Measurements from ENCODE around the gene CIB1.
"Not testable (repeated sequence)": the region's sequence is repeated elsewhere in the genome, so short reads cannot be mapped to it uniquely, and the experiment has no call there.

The CIB1 gene

DNA sequence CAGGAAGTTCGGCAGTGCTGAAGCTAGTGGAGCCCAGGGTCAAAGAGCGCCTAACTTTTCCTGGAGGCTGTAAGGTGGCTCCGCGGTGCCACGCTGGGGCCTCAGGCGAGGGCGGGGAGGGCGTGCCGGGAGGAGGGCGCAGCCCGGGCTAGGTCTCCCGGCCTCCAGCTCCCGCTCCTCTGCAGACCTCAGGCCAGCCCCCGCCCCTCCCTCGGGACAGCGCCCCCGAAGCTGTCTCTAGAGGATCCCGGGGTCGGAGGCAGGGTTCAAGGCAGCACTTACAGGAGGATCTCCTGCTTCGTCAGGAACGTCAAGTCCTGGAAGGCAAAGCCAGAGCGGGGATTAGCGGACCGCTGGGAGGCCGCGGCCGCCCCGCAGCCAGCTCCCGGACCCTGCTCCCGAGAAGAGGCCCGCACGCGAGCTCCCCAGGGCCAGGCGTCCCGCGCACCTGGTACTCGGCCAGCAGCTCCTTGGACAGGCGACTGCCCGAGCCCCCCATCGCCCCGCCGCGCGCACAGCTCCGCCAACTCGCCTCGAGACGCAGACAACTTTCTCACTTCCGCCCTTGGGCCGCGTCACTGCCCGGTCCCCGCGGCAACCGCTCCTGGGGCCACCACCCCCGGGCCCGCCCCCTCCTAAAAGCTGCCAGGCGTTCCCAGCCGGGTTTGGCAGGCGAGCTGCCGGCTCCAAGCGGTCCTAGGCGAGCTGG lies at the start of gene CIB1:
CIB1 (minus strand) TSS at position 555 of the 709 bp plus-strand sequence; CDS start at position 499, 56 bp downstream.
- DNase-seq, result peak; percentile 64

DNA sequence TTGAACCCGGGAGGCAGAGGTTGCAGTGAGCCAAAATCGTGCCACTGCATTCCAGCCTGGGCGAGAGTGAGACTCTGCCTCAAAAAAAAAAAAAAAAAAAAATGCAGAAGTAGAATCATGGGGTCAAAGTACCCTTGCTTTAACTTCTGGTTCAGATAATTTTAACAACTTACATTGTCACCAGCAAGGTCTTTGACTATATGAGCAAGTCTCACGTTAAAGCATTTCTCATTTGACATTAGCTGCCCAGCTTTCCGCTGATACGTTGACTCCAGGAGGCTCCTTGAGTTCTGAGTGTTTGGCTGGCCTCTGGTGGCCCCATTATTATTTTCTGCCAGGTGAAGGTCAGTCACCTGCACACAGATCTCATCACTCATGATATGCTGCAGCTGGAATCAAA lies 47.9 kb upstream of the CIB1 start:
- DNase-seq, result not testable (repeated sequence)

DNA sequence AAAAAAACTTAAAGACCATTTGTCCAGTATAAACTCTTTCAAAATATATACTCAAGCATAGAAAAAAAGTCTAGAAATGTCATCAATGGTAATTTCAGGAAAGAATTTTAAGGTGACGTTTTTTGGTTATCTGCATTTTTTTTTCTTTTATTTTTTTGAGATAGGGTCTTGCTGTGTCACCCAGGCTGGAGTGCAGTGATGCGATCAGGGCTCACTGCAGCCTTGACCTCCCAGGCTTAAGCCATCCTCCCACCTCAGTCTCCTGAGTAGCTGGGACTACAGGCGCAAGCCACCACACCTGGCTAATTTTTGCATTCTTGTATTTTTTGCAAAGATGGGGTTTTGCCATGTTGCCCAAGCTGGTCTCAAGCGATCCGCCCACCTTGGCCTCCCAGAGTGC lies 47.0 kb upstream of the CIB1 start:
- not testable (repeated sequence) for DNase-seq

DNA sequence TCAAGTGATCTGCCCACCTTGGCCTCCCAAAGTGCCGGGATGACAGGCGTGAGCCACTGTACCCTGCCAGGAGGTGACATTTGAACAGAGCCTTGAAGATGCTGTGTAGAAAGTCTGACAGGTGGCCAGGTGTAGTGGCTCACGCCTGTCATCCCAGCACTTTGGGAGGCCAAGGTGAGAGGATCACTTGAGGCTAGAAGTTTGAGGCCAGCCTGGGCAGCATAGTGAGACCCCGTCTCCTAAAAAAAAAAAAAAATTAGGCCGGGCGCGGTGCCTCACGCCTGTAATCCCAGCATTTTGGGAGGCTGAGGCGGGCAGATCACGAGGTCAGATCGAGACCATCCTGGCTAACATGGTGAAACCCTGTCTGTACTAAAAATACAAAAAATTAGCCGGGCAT lies 44.7 kb upstream of the CIB1 start:
- DNase-seq, result not testable (repeated sequence)

DNA sequence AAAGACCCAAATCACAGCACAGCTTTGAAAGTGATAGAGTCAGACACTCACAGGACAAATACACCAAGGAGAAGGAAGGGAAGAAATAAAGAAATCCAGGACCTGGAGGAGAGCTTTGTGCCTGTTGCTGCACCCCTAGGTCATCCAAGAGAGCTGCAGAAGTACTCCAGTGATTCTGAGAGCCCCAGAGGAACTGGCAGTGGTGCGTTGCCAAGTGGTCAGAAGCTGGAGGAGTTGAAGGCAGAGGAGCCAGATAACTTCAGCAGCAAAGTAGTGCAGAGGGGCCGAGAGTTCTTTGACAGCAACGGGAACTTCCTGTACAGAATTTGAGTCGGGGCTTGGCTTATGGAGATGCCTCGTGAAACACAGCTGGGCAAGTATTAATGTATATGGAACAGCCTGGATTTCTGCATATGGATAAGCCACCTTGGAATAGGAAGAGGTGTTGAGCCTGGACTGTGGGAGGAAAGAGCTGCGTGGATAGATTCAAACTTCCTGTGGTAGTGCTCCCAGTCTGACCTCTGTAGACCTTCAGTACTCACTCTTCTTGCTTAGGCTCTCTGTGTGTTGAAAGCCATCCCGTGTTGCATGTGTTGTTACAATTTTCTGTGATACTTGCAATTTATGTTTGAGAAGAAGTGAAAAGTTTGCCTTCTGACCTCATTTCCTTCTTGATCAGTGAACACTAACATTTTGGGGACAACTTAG lies 37.9 kb upstream of the CIB1 start:
- no peak for DNase-seq

DNA sequence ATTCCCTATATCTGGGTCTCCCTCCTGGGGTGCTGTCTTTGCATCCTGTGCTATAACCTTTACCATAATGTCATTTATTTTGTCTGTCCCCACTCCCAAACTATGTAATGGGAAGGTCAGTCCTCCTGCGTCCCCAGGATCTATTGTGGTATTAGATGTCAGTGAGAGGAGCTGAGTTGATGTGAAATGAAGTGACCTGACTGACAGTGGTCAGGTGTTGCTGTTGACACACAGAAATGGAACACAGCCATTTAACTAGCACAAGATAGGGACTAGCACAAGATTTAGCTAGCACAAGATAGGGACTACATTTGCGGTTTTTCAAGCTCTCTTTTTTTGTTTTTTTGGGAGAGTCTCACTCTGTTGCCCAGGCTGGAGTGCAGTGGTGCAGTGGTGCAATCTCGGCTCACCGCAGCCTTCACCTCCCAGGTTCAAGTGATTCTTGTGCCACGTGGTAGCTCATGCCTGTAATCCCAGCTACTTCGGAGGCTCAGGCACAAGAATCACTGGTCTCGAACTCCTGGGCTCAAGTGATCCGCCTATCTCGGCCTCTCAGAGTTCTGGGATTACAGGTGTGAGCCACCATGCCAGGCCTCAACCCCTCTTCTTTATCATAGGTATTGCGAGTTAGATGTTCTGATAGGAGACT lies 36.9 kb upstream of the CIB1 start:
- no peak for DNase-seq

DNA sequence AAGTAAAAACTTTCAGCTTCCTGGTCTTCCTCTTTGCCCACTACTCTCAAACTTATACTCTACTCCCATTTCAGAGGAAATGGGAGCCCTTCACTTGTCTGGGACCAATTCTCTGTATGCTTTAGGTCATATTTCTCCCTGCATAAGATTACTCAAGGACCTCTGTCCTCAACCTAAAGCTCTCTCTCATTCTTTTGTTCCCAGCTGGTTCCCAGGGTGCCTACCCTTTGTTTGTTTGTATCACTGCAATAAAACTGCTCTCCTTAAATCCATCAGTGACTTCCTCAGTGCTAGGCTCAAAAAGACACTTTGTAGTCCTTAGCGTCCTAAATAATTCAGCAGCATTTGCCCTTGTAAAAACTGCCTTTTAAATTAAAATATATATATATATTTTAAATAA lies 34.7 kb upstream of the CIB1 start:
- no peak for DNase-seq

DNA sequence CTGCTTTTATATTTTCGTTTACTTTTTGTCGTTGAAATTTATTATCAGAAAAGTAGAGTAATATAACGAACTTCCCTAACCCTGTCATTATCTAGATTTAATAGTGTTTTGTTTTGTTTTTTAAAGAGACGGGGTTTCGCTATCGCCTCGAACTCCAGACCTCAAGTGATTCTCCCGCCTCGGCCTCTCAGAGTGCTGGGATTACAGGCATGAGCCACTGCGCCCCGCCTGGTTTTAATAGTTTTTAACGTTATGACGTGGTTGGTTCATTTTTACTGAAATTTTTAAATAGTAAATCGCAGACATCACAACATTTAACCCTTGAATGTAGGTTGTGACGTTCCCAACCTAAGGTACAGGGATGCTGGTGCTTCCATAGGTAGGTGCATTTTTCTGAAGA lies 32.7 kb upstream of the CIB1 start:
- DNase-seq, result no peak

DNA sequence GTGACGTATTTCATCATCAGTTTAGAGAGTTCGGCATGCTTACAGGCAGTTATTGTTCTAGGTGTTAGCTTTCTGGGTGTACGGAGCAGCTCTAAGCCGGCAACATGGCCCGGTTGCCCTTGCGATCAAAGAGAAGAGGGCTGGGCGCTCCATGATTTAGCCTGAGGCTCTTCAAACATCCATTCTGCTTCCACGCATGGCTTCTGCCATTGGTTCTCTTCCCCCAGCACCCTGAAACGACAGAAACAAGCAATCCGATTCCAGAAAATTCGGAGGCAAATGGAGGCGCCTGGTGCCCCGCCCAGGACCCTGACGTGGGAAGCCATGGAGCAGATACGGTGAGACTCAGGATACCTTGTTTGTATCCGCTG lies 32.3 kb upstream of the CIB1 start:
- peak; percentile 47 for DNase-seq

DNA sequence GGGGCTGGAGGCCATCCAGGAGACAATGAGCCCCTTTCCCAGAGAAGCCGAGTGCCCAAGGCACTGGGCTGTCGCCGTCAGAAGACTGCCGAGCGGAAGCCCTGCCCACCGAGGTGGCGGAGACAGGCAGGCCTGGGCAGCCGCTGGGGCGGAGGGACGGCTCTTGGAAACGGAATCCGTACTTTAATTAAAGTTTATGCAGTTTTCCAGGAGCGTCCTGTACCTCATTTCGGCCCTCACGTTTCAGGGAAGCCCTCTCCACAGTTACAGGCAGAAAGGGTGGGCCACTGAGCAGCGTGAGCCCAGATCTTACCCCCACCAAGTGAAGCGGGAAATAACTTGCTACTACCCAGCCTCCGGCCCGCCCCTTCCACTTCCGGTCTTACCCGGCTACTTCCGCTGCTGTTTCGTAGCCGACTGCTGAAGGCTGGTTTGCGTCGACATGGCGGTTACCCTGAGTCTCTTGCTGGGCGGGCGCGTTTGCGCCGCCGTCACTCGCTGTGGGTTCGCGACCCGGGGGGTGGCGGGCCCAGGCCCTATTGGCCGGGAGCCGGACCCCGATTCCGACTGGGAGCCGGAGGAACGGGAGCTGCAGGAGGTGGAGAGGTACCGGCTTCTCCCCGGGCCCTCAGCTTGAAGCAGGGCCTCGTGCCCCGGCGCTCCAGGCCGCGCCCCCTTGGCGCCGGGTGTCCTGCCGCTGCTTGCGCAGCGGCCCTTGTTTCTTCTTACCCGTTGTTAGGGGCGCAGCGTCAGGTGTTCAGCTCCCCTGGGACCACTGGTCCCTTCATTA lies 31.7 kb upstream of the CIB1 start, which contains the start of gene NGRN:
NGRN (plus strand) TSS at position 402 of the 790 bp plus-strand sequence; CDS start at position 443, 41 bp downstream.
- peak; percentile 71 for DNase-seq

DNA sequence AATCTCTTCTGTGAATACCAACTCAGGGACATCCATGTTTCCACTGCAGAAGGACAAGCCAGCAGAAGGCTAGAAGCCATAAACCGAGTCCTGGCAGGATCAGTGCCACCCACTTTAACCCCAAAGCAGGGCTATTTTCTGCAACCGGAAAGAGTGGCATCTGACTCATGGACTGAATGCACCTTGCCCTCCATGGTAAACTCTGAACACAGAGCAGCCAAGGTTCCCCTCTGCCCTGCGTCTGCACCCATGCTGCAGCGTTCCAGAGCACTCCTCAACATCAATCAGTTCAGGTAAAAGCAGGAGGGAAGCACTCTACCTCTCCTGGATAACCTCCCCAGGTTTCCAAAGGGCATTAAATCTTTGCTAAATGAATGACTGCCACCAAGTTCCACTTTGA lies 30.9 kb upstream of the CIB1 start:
- DNase-seq, result no peak

DNA sequence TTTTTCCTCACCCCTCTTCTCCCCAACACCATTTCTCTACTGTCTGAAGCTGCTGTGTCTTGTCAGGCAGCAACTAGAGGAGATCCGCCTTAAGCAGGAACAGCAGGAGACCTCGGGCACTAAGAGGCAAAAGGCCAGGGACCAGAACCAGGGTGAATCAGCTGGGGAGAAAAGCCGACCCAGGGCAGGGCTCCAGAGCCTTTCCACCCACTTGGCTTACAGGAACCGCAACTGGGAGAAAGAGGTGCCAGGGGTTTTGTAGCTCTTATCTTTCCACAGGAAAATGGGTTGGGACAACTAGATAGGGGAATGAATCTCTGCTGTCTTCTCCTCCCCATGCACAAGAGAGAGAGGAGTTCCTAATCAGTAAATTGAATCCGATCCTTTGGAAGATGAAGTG lies 28.7 kb upstream of the CIB1 start:
- no peak for DNase-seq

DNA sequence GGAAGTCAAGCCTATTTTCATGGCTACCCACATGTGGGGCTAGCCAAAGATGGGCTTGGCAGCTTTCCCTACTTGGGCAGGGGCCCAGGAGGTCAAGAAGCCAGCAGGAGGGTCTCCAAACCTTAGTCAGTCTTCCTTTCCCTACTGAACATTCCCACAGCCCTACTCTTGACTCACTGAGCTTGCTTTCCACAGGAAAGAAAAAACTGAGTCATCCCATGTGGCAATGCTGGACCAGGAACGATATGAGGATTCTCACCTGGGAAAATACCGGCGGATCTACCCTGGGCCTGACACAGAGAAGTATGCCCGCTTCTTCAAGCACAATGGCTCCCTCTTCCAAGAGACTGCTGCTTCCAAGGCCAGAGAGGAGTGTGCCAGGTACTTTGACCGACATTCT lies 28.1 kb upstream of the CIB1 start:
- no peak for DNase-seq

DNA sequence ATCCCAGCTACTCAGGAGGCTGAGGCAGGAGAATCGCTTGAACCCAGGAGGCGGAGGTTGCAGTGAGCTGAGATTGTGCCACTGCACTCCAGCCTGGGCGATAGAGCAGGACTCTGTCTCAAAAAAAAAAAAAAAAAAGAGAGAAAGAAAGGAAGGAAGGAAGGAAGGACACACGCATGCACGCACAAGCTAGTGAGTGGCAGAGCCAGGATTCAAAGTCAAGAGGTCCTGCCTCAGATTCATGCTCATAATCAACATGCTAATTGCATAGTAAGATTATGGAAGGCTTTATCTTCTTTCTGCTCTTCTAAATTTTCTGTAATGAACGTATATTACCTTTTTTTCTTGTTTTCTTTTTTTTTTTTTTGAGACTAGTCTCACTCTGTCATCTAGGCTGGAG lies 27.0 kb upstream of the CIB1 start:
- DNase-seq, result not testable (repeated sequence)

DNA sequence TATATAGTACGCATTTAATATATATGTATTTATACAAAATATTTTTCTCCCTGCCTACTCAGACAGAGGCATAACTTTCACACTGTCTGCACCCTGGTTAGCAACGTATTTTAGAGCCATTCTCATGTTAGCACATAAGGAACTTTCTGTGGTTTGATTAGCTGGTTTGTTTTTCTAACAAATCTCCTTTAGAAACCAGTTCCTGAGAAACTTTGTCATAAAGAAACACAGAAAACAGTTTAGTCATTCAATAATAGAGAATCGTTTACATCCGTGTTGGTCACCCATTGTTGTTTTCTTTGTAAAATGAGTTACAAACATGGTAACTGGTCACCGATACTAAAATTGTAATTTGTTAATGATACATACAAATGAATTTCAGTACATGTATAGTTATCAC lies 25.8 kb upstream of the CIB1 start:
- DNase-seq, result no peak

DNA sequence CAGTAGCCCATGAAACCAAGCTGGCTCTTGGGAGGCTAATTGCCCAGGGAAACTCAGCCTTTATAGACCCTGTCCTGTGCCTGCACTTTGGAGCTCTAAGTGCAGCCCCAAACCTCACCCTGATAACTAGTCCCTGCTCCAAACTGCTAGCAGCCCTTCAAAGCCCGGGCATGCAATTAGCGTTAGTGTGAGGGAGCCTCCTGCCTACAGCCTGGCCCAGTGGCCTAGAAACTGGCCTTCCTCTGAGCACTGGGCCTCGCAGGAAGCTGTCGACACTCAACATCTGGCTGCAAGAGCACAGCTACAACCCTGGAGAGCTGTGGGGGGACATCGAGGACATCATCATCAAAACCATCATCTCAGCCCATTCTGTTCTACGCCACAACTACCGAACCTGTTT lies 24.0 kb upstream of the CIB1 start:
- DNase-seq, result no peak

DNA sequence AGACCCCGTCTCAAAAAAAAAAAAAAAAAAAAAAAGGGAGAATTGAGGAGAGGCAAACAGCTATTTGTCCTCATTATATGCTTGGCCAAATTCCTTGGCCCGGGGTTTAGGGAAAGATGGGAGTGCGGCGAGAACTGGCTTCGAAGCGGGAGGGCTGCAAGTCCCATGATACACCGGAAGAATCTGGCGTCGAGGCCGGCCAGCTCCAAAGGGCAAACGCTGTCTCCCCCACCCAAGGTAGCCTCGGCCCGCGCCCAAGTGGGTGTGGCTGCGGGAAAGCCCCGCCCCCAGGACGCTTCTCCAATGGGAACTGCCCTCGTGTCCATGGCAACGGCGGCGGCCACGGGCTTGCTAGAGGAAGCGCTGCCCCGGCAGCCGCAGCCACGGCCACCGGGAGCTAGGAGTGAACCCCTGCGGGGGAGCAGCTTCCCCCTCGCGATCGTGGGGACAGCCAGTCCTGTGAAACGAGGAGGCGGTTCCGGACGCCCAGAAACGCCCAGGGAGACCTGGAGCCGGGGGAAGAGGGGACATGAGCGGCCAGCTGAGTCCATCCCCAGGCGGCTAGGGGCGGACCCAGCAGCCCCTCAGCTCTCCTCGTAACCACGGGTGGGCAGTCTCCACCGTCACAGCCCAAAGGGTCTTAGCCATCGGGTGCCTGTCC lies 15.6 kb upstream of the CIB1 start, which contains the start of gene TTLL13:
TTLL13 (plus strand) TSS at position 354 of the 661 bp plus-strand sequence. CDS start 1,075 bp downstream, outside the sequence.
- peak; percentile 28 for DNase-seq

DNA sequence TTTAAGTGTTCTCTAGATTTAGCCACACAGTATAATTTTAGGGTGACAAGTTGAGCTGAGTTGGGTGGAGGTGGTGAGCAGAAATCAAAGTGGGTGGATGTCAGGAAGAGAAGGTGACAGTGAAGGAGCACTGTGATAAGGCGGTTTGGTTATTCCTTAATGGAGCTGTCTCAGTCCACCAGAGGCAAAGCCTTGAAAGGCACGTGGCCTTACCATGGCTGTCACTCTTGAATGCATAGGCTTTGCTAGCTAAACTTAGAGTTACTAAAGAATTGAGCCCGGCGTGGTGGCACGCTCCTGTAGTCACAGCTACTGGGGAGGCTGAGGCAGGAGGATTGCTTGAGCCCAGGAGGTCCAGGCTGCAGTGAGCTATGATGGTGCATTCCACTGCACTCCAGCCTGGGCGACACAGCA lies 15.1 kb upstream of the CIB1 start:
- no peak for DNase-seq

DNA sequence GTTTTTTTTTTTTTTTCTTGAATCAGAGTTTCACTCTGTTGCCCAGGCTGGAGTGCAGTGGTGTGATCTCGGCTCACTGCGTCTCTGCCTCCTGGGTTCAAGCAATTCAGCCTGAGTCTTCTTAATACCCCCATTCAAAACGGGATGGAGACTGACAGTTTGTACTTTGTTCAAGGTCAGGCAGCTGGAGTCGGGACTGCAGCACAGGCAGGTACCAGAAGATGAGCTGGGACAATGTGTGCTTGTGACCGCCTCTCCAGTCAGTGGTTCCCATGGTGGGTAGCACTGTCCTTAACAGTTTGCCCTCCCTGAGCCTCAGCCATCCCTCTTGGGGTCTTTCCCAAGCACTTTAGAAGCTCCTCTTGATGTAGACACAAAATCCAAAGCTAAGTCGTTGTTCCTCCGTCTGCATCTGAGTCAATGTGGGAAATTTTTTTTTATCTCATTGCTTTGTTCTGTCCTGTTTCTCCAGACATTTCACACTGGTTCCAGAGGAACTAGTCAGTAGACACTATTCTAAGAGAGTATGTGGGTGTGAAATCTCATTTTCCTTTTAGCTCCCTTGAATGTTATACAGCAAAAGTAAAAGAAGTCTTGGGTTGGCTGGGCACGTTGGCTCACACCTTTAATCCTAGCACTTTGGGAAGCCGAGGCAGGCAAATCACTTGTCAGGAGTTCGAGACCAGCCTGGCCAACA lies 10.3 kb upstream of the CIB1 start:
- no peak for DNase-seq

DNA sequence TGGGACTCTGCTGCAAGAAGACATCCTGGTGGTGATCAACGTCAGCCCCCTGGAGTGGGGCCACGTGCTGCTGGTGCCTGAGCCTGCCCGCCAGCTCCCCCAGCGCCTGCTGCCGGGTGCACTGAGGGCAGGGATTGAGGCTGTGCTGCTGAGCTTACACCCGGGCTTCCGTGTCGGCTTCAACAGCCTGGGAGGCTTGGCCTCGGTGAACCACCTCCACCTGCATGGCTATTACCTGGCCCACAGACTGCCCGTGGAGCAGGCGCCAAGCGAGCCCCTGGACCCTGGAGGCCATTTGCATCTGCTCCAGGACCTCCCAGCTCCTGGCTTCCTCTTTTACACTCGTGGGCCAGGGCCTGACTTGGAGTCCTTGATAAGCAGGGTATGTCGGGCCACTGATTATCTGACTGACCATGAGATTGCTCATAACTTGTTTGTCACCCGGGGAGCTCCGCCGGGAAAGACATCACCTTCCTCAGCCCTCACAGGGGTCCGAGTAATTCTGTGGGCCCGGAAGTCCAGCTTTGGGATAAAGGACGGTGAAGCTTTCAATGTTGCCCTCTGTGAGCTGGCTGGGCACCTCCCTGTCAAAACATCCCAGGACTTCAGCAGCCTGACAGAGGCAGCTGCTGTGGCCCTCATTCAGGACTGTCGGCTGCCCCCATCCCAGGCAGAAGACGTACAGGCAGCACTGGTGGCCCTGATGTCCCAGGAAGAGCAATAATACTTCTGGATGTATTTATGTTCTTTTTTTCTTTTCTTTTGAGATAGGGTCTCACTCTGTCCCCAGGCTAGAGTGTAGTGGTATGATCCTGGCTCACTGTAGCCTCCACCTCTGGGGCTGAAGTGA lies 7.8 kb upstream of the CIB1 start:
- DNase-seq, result no peak

DNA sequence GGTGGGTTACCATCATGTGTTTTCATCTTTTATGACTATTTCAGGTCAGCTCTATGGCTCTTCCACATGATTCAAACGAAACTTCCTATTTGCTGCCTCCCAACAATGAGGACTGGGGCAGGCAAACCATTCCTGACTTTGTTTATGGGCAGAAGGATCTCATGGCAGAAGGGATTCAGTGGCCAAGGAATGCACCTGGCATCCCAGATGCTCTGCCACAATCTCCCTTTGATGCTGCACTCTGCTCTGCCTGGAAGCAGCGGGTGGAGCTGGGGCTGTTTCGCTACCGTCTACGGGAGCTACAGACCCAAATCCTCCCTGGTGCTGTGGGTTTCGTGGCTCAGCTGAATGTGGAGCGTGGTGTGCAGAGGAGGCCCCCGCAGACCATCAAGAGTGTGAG lies 7.1 kb upstream of the CIB1 start:
- DNase-seq, result no peak
